Heart right ventricle (tissue), 16 donors: ENCODE measurements around the gene BHLHE40. TPM values are rescaled to one million over a fixed set of nuclear protein-coding genes. Genes with fewer than 3 reads are reported as not detected.

ENCODE experiments used
- ATAC-seq, 8 donors: fragments of 200-7000 bp; cut with Tn5 transposase; one replicate each; pipeline ENCODE4 v1.9.1; 2020; ENCODE audit warnings: mild to moderate bottlenecking in 8 of 8, moderate library complexity in 8 of 8, moderate number of reproducible peaks in 1 of 8
- DNase-seq, 2 donors: peaks; one replicate each; pipeline ENCODE4 v3.0.0-alpha.2; 2020
- H3K27ac ChIP-seq, 10 donors: fragments of 200-600 bp; sonication (generic) in 2 of 10; one replicate each; pipeline versions ENCODE4 v1.5.0 to v1.8.0; 2020 to 2022; ENCODE audit warnings: mild to moderate bottlenecking in 3 of 10
- H3K27me3 ChIP-seq, 7 donors: fragments of 200-600 bp; one replicate each; pipeline ENCODE4 v1.8.0; 2021 to 2022; ENCODE audit warnings: mild to moderate bottlenecking in 2 of 7
- H3K36me3 ChIP-seq, 9 donors: fragments of 200-600 bp; sonication (generic) in 1 of 9; one replicate each; pipeline versions ENCODE4 v1.5.0 to v1.8.0; 2020 to 2022; ENCODE audit warnings: mild to moderate bottlenecking in 2 of 9
- H3K4me1 ChIP-seq, 9 donors: fragments of 200-600 bp; sonication (generic) in 1 of 9; one replicate each; pipeline versions ENCODE4 v1.5.0 to v1.8.0; 2020 to 2022; ENCODE audit warnings: mild to moderate bottlenecking in 4 of 9
- H3K4me3 ChIP-seq, 10 donors: fragments of 200-600 bp; sonication (generic) in 2 of 10; one replicate each; pipeline versions ENCODE4 v1.5.0 to v1.8.0; 2020 to 2022; ENCODE audit warnings: mild to moderate bottlenecking in 7 of 10, moderate library complexity in 2 of 10
- H3K9me3 ChIP-seq, 11 donors: fragments of 200-600 bp in 10 of 11; sonication (generic) in 2 of 11; one replicate each; pipeline versions ENCODE4 v1.5.0 to v1.8.0; 2013 to 2022; ENCODE audit warnings: mild to moderate bottlenecking in 2 of 11, control low read depth in 1 of 11, moderate library complexity in 1 of 11
- CTCF ChIP-seq, 9 donors: fragments of 200-600 bp; sonication (generic) in 2 of 9; IDR thresholded peaks; one replicate each; pipeline versions ENCODE4 v1.5.0 to v1.8.0; 2021 to 2022; ENCODE audit warnings: antibody characterized with exemption in 9 of 9, mild to moderate bottlenecking in 5 of 9, moderate library complexity in 1 of 9
- WGBS, 2 donors: extraction: QIAGEN DNeasy Blood & Tissue Kit; methylation state at CpG; one replicate each; pipeline ENCODE4 v1.1.7; 2013; ENCODE audit warnings: inconsistent platforms in 1 of 2; 5-methylcytosine and 5-hydroxymethylcytosine counted together
- intact Hi-C, 10 donors: fragments of 100-400 bp; cut with DNase I; formaldehyde crosslinking; loops; one replicate each; pipeline versions ENCODE4 v1.11.1 to v1.14.2; 2022
- polyA plus RNA-seq, 2 donors: library from polyadenylated mRNA; stranded (reverse); fragments of 200-250 nt; gene quantifications; one replicate each; pipeline ENCODE4 v1.2.3, GENCODE V29; 2013
- total RNA-seq, 10 donors: library from RNA; stranded (reverse); fragmentation: NEBNext Ultra II Directional in 3 of 10; extraction: Animal tissue kit (Norgen Biotek cat#: 25700) in 3 of 10; gene quantifications; one replicate each; pipeline versions ENCODE4 v1.2.1 to v1.2.4, GENCODE V29; 2021 to 2023
- donor health status: Arrhythmogenic right ventricular cardiomyopathy.
- donor health status: ischemic (EF 13 %, LVEDD 7.1; RV severe dilation, severe dysfunction).
- donor health status: healthy with polysubstance abuse.
- donor health status: DM: no; HTN: yes; CAD: no.
- donor health status: DM: no; HTN: no; CAD: no.
- donor health status: ischemic (EF 25% LVEDD 6.9; RV normal size, moderate dysfunction).
- donor health status: ischemic (EF 25% LVEDD 5.7; RV mildly dilated, moderate dysfunction).
- donor health status: healthy.
- donor health status: DM: yes; HTN: yes; CAD: no.
- donor health status: Ischemic cardiomyopathy.
- donor health status: ischemic (EF 35%, LVEDD 5.7; RV mildly dilated, moderate dysfunction).
- donor health status: nonischemic (EF 11% LVEDD 7.7; RV severe dilation, severe dysfunction).
- donor health status: DM: yes; HTN: yes; CAD: no.
- donor health status: PGD.
- donor health status: ischemic (EF 29% LVEDD 5.4; RV normal size, mild dysfunction).
- donor health status: nonischemic (EF 23%, LVEDD 6.1; RV moderate dilation, normal function).

Gene BHLHE40
- total and polyA plus RNA-seq, 12 donors: 10.0 to 209 (median 49.7) TPM

- WGBS, 2 donors: 69 to 76% methylated on average over 9 of the region's 9 CpGs
- Histone ChIP-seq H3K27ac (peak overlapping the region in 1 of 10 donors; percentile 44), H3K4me3 (no peak overlapping the region), H3K27me3 (no peaks in the 10 kb centered on the region), H3K36me3 (no peaks in the 10 kb centered on the region), H3K9me3 (no peaks in the 10 kb centered on the region), H3K4me1 (peaks cover 0 to 38% (median 11%) of the 10 kb centered on the region in 9 donors)
- ATAC-seq: peak in 5 of 8 donors; percentile 10 to 59 (median 32)
- no peak for DNase-seq
- TF ChIP-seq CTCF (IDR thresholded peaks at IDR 0.05): no peak
- intact Hi-C loops: no loop called here
Observed at GRCh38 chr3:5006755-5007202, 27.5 kb downstream of the BHLHE40 start.

- WGBS, 2 donors: 84 to 92% methylated on average over 6 of the region's 6 CpGs
- no peak overlapping the region for H3K27ac ChIP-seq
Observed at GRCh38 chr3:5007873-5008272, 28.6 kb downstream of the BHLHE40 start.

GRCh38 chr3:5009506-5010109, 30.4 kb downstream of the BHLHE40 start:
- peak in 2 of 8 donors; percentile 6 to 14 for ATAC-seq
- no peak for TF ChIP-seq CTCF (IDR thresholded peaks at IDR 0.05)

More at GRCh38 chr3:5007873-5008272, 28.6 kb downstream of the BHLHE40 start:
- DNase-seq (no peak), ATAC-seq (no peak)
- Histone ChIP-seq H3K4me1 (peaks cover 0 to 44% (median 19%) of the 10 kb centered on the region in 9 donors), H3K36me3 (no peaks in the 10 kb centered on the region), H3K9me3 (no peaks in the 10 kb centered on the region), H3K27me3 (no peaks in the 10 kb centered on the region), H3K4me3 (no peak overlapping the region)
- intact Hi-C loops: no loop called here
- no peak for TF ChIP-seq CTCF (IDR thresholded peaks at IDR 0.05)

DNA sequence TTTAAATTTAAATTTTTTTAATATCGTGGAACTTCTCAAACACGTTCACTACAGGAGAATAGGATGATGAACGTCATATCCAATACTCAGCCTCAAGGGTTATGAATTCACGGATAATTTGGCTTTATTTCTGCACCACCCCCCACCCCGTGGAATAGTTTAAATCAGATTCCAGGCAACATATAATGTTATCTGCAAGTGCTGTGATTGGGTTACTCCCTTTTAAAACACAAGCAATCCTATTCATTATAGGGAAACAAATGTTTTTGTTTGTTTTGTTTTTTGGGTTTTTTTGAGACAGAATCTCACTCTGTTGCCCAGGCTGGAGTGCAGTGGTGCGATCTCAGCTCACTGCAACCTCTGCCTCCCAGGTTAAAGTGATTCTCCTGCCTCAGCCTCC, 30.9 kb downstream of the BHLHE40 start:
- TF ChIP-seq CTCF (IDR thresholded peaks at IDR 0.05): no peak
- H3K27ac ChIP-seq: peak overlapping the region in 2 of 10 donors; percentile 37 to 47
- peaks cover 0 to 59% (median 28%) of the 10 kb centered on the region in 9 donors for H3K4me1 ChIP-seq
- DNase-seq (no peak), ATAC-seq (no peak)
- no peaks in the 10 kb centered on the region for H3K9me3 ChIP-seq
- H3K4me3 ChIP-seq: no peak overlapping the region
- no peaks in the 10 kb centered on the region for H3K27me3 ChIP-seq
- intact Hi-C loops: no loop called here
- no peaks in the 10 kb centered on the region for H3K36me3 ChIP-seq
- WGBS, 2 donors: 87 to 94% methylated on average over 6 of the region's 6 CpGs

More at GRCh38 chr3:5009506-5010109, 30.4 kb downstream of the BHLHE40 start:
- no peak for DNase-seq
- peaks cover 0 to 59% (median 28%) of the 10 kb centered on the region in 9 donors for H3K4me1 ChIP-seq
- 74 to 83% methylated on average over 12 of the region's 12 CpGs for WGBS, 2 donors
- H3K36me3 ChIP-seq: no peaks in the 10 kb centered on the region
- intact Hi-C loops: no loop called here
- no peak overlapping the region for H3K4me3 ChIP-seq
- no peaks in the 10 kb centered on the region for H3K27me3 ChIP-seq
- H3K27ac ChIP-seq: peak overlapping the region in 3 of 10 donors; percentile 37 to 47 (median 43)
- no peaks in the 10 kb centered on the region for H3K9me3 ChIP-seq
